HepG2 (cell line): Measurements from ENCODE around the gene ZMYM1. TPM values are rescaled to one million over a fixed set of nuclear protein-coding genes. Genes with fewer than 3 reads are reported as not detected.
"Not testable (repeated sequence)": the region's sequence is repeated elsewhere in the genome, so short reads cannot be mapped to it uniquely, and the experiment has no call there.

ENCODE experiments used
- ATAC-seq: fragments of 200-7000 bp; cut with Tn5 transposase; 3 replicates; pipeline ENCODE4 v1.9.1; 2020; ENCODE audit warnings: mild to moderate bottlenecking, moderate library complexity
- BruUV-seq: library from RNA; stranded (reverse); fragments of 400-500 nt; replicated peaks from 2 replicates; lab custom pipeline; 2021; lab: Mats Ljungman, UMichigan
- CTCF ChIA-PET: fragments of 300-600 bp; formaldehyde crosslinking; extraction: SDS; loops from one replicate; lab custom pipeline; 2021; ENCODE audit warnings: low total read pairs, inconsistent platforms, low intra/inter-chr PET ratio; lab: Yijun Ruan, JAX
- POLR2A ChIA-PET: fragments of 350-600 bp; sonication (Branson Sonifier 250); formaldehyde crosslinking; loops from one replicate; lab custom pipeline; 2020; ENCODE audit warnings: antibody characterized with exemption, inconsistent platforms; lab: Yijun Ruan, JAX
- DNase-seq: peaks from one replicate; pipeline ENCODE4 v3.0.0-alpha.2; 2015; ENCODE audit warnings: low spot score
- FAIRE-seq: peaks from 3 replicates; lab custom pipeline; 2011; peaks lifted over from hg19 to GRCh38; lab: Jason Lieb, UNC
- H2AFZ ChIP-seq: one replicate; pipeline ENCODE4 v1.6.1; 2011; ENCODE audit warnings: low read length, inconsistent platforms
- H3K27ac ChIP-seq: fragments of 300-600 bp; 3 replicates; pipeline ENCODE4 v1.8.0; 2011; ENCODE audit warnings: mixed run types, mild to moderate bottlenecking, mixed read lengths, low read length, inconsistent platforms; ENCODE audit not compliant: insufficient read depth; ENCODE audit errors: extremely low read length
- H3K27me3 ChIP-seq, 2 experiments: fragments of 200-600 bp in 1 of 2; 2 replicates in 1 of 2; 3 replicates in 1 of 2; pipeline versions ENCODE4 v1.6.0 to v1.8.0; 2011; ENCODE audit warnings: low read length in 2 of 2, mild to moderate bottlenecking in 2 of 2, moderate library complexity in 2 of 2, inconsistent platforms in 1 of 2; ENCODE audit not compliant: insufficient read depth in 2 of 2, control insufficient read depth in 1 of 2
- H3K36me3 ChIP-seq, 2 experiments: fragments of 200-600 bp in 1 of 2; replicated peaks in 1 of 2; 2 replicates in 1 of 2; 3 replicates in 1 of 2; pipeline versions ENCODE4 v1.5.1 to v1.8.0; 2011; ENCODE audit warnings: low read length in 2 of 2, inconsistent platforms in 1 of 2; ENCODE audit not compliant: insufficient read depth in 2 of 2, control insufficient read depth in 1 of 2
- H3K4me1 ChIP-seq: 2 replicates; pipeline ENCODE4 v1.5.1; 2012; ENCODE audit warnings: low read length, inconsistent platforms; ENCODE audit not compliant: insufficient read depth
- H3K4me2 ChIP-seq: 2 replicates; pipeline ENCODE4 v1.6.0; 2011; ENCODE audit warnings: low read depth, low read length, inconsistent platforms
- H3K4me3 ChIP-seq, 3 experiments: fragments of 200-600 bp in 1 of 3; sonication (generic), shearing (Covaris generic) in 1 of 3; replicated peaks in 1 of 3; 2 replicates each; pipeline ENCODE4 v1.5.1; 2011 to 2016; ENCODE audit warnings: low read length in 3 of 3, inconsistent platforms in 2 of 3, low read depth in 2 of 3, mild to moderate bottlenecking in 2 of 3, control low read depth in 1 of 3, mixed read lengths in 1 of 3; ENCODE audit not compliant: insufficient read depth in 1 of 3
- H3K79me2 ChIP-seq: one replicate; pipeline ENCODE4 v1.6.1; 2011; ENCODE audit warnings: low read length, inconsistent platforms; ENCODE audit not compliant: insufficient read depth
- H3K9ac ChIP-seq: 2 replicates; pipeline ENCODE4 v1.6.0; 2011; ENCODE audit warnings: mild to moderate bottlenecking, low read depth, low read length, inconsistent platforms; ENCODE audit not compliant: insufficient read depth
- H3K9me3 ChIP-seq: 2 replicates; pipeline ENCODE4 v1.5.1; 2012; ENCODE audit warnings: mild to moderate bottlenecking, low read length
- H4K20me1 ChIP-seq: 2 replicates; pipeline ENCODE4 v1.6.0; 2011; ENCODE audit warnings: inconsistent platforms, mild to moderate bottlenecking, low read length, moderate library complexity; ENCODE audit not compliant: insufficient read depth
- ATF7 ChIP-seq, 2 experiments: fragments of 450-650 bp in 1 of 2; sonication (generic) in 1 of 2; formaldehyde crosslinking in 1 of 2; IDR thresholded peaks; 2 replicates each; pipeline versions ENCODE4 v1.4.0 to v1.6.1; 2016 to 2020; ENCODE audit warnings: antibody characterized with exemption in 1 of 2, mild to moderate bottlenecking in 1 of 2, missing genetic modification reagents in 1 of 2
- CREB1 ChIP-seq, 2 experiments: fragments of 450-650 bp in 1 of 2; IDR thresholded peaks; 2 replicates each; pipeline ENCODE4 v1.6.1; 2016 to 2017; ENCODE audit warnings: control low read depth in 1 of 2, mild to moderate bottlenecking in 1 of 2, missing compliant biosample characterization in 1 of 2, missing genetic modification characterization in 1 of 2
- GABPB1 ChIP-seq: IDR thresholded peaks from 2 replicates; pipeline ENCODE4 v1.6.1; 2016; ENCODE audit warnings: mild to moderate bottlenecking, missing genetic modification reagents, moderate library complexity, missing compliant biosample characterization
- NFIB ChIP-seq: sonication (generic); formaldehyde crosslinking; IDR thresholded peaks from 2 replicates; pipeline ENCODE4 v1.9.0; 2021; ENCODE audit warnings: missing genetic modification reagents, mild to moderate bottlenecking, borderline replicate concordance
- PLSCR1 ChIP-seq: sonication (generic); formaldehyde crosslinking; IDR thresholded peaks from 2 replicates; pipeline ENCODE4 v1.5.0; 2020; ENCODE audit warnings: missing genetic modification reagents, mild to moderate bottlenecking, borderline replicate concordance
- POLR2AphosphoS5 ChIP-seq: IDR thresholded peaks from 2 replicates; pipeline ENCODE4 v1.6.1; 2012; ENCODE audit warnings: low read depth, low read length
- SOX13 ChIP-seq, 3 experiments: fragments of 450-650 bp in 1 of 3; sonication (generic) in 1 of 3; formaldehyde crosslinking in 1 of 3; IDR thresholded peaks in 2 of 3; conservative IDR thresholded peaks in 1 of 3; 2 replicates each; pipeline versions ENCODE4 v1.5.0 to v1.6.1; 2016 to 2020; ENCODE audit warnings: antibody characterized with exemption in 1 of 3, mild to moderate bottlenecking in 1 of 3, missing compliant biosample characterization in 1 of 3, missing genetic modification reagents in 1 of 3, moderate library complexity in 1 of 3
- WGBS: methylation state at CpG from one replicate; pipeline ENCODE4 v1.1.6; 2017; ENCODE audit warnings: low lambda C conversion rate; 5-methylcytosine and 5-hydroxymethylcytosine counted together
- in situ Hi-C: cut with HindIII; loops from 2 replicates; pipeline ENCODE4 v1.10.0; 2017; ENCODE audit warnings: low pct_unique_long_range_greater_than_20kb; ENCODE audit not compliant: extremely low pct_ligation_motif_present
- intact Hi-C: fragments of 100-400 bp; cut with micrococcal nuclease; formaldehyde crosslinking; loops from one replicate; pipeline ENCODE4 v1.10.0; 2022; ENCODE audit not compliant: unreplicated experiment
- polyA plus RNA-seq, 8 experiments: library from polyadenylated mRNA; depleted of rRNA in 3 of 8; stranded (reverse) in 7 of 8; unstranded in 1 of 8; fragments of >200 nt; fragmentation: Illumina TruSeq in 4 of 8; extraction: Trizol in 4 of 8; gene quantifications; 2 replicates each; pipeline versions ENCODE4 v1.2.1 to v1.2.3, GENCODE V29; 2011 to 2016; ENCODE audit warnings: low read depth in 4 of 8, missing spikeins in 1 of 8, mixed read lengths in 1 of 8; ENCODE audit not compliant: insufficient read depth in 1 of 8
- total RNA-seq, 5 experiments: library from RNA; depleted of rRNA; stranded (reverse); fragments of >200 nt; fragmentation: Illumina TruSeq; extraction: Trizol; gene quantifications; 2 replicates each; pipeline ENCODE4 v1.2.3, GENCODE V29; 2016; ENCODE audit warnings: low read depth in 1 of 5

ZMYM1 gene
- total and polyA plus RNA-seq, 2 of the 13 experiments (the other 11 are each of a cell fraction or from before 2014, with no cell fraction given): 10.0 to 16.2 TPM

- DNase-seq, CTCF ChIA-PET, H3K79me2 ChIP-seq, H4K20me1 ChIP-seq, H2AFZ ChIP-seq, H3K4me3 ChIP-seq, H3K4me2 ChIP-seq, ATAC-seq, H3K9ac ChIP-seq, POLR2A ChIA-PET, FAIRE-seq, in situ Hi-C loops, H3K36me3 ChIP-seq, intact Hi-C loops, BruUV-seq, H3K4me1 ChIP-seq, H3K27me3 ChIP-seq, H3K27ac ChIP-seq, H3K9me3 ChIP-seq: not testable (repeated sequence)
- 55% methylated on average over 7 of the region's 7 CpGs for WGBS
Observed at GRCh38 chr1:35058321-35058720, 20.9 kb upstream of the ZMYM1 start.

DNA sequence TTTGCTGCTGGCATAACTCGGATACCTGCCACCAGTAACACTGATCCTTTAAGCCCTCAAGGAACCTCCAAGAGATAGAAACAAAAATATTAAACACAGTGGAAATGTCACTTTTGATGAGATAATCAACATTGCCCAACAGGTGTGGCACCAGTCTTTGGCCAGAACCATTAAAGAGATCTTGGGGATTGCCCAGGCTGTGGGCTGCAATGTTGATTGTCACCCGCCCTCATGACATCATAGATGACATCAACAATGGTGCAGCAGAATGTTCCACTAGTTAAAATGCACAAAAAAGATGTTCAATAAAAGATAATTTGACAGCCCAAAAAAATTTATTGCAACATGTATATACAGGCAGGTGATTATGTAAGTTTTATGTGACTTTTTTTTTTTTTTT lies 20.2 kb upstream of the ZMYM1 start:
- 36% methylated on average over 2 of the region's 2 CpGs for WGBS
- Histone ChIP-seq H4K20me1 (no peaks in the 10 kb centered on the region), H3K4me3 (no peak overlapping the region), H3K27me3 (no peaks in the 10 kb centered on the region), H3K79me2 (no peaks in the 10 kb centered on the region), H2AFZ (no peak overlapping the region), H3K36me3 (no peaks in the 10 kb centered on the region)
- no peak for ATAC-seq
- intact Hi-C loops: no loop called here
- CTCF ChIA-PET: no interaction called here
- TF ChIP-seq SOX13 (IDR thresholded peaks at IDR 0.05) (no peak), SOX13 (CRISPR knock-in tag; conservative IDR thresholded peaks at IDR 0.05 in 1 of 2, IDR thresholded peaks at IDR 0.05 in 1 of 2) (no peak), PLSCR1 (CRISPR knock-in tag) (no peak), ATF7 (IDR thresholded peaks at IDR 0.05) (0 out of 2 replicates have a peak, but pooled peaks have one; percentile 5), ATF7 (CRISPR knock-in tag; IDR thresholded peaks at IDR 0.05) (no peak), GABPB1 (CRISPR knock-in tag) (no peak), NFIB (CRISPR knock-in tag) (no peak), POLR2AphosphoS5 (no peak), CREB1 (IDR thresholded peaks at IDR 0.05) (peak; percentile 51), CREB1 (CRISPR knock-in tag; IDR thresholded peaks at IDR 0.05) (no peak)
- TF ChIP-seq, all 625 proteins: peak for 2
- H3K9me3 ChIP-seq: no peaks in the 10 kb centered on the region
- FAIRE-seq (no peak), DNase-seq (no peak)
- in situ Hi-C loops: no loop called here
- BruUV-seq: no TSS peak
- H3K4me2 ChIP-seq: no peak overlapping the region
- POLR2A ChIA-PET: no interaction called here
- H3K9ac ChIP-seq: no peak overlapping the region
- no peaks in the 10 kb centered on the region for H3K4me1 ChIP-seq
- no peak overlapping the region for H3K27ac ChIP-seq
